ENCODE data around the gene MRPL54.

Gene MRPL54

GRCh38 chr19:3769494-3769893 lies 7.0 kb downstream of the MRPL54 start:
- DNase-seq (ENCODE audit: low read depth), result no peak

- no peak for DNase-seq (ENCODE audit: low read depth)
Observed at GRCh38 chr19:3770136-3770999, 7.9 kb downstream of the MRPL54 start.

GRCh38 chr19:3771000-3771905 lies 8.8 kb downstream of the MRPL54 start:
- no peak for DNase-seq (ENCODE audit: low read depth)

- no peak for DNase-seq (ENCODE audit: low read depth)
Observed at GRCh38 chr19:3771906-3772455, 9.5 kb downstream of the MRPL54 start, which contains the start of gene RAX2. RAX2 (minus strand) TSS chr19:3772228; CDS start chr19:3771742, 486 bp downstream.

GRCh38 chr19:3773814-3774515 lies 11.5 kb downstream of the MRPL54 start:
- no peak for DNase-seq (ENCODE audit: low read depth)

- no peak for DNase-seq (ENCODE audit: low read depth)
Observed at GRCh38 chr19:3774621-3775373, 12.3 kb downstream of the MRPL54 start.

GRCh38 chr19:3775374-3775711 lies 12.9 kb downstream of the MRPL54 start:
- DNase-seq (ENCODE audit: low read depth), result no peak

- no peak for DNase-seq (ENCODE audit: low read depth)
Observed at GRCh38 chr19:3775831-3776230, 13.3 kb downstream of the MRPL54 start.

- no peak for DNase-seq (ENCODE audit: low read depth)
Observed at GRCh38 chr19:3776479-3777040, 14.1 kb downstream of the MRPL54 start.

- no peak for DNase-seq (ENCODE audit: low read depth)
Observed at GRCh38 chr19:3778104-3778867, 15.8 kb downstream of the MRPL54 start.

- DNase-seq (ENCODE audit: low read depth), result no peak
Observed at GRCh38 chr19:3778899-3779723, 16.6 kb downstream of the MRPL54 start.

GRCh38 chr19:3780786-3781304 lies 18.4 kb downstream of the MRPL54 start:
- DNase-seq (ENCODE audit: low read depth), result no peak

- DNase-seq (ENCODE audit: low read depth), result no peak
Observed at GRCh38 chr19:3781603-3782002, 19.1 kb downstream of the MRPL54 start.

- no peak for DNase-seq (ENCODE audit: low read depth)
Observed at GRCh38 chr19:3782330-3782729, 19.8 kb downstream of the MRPL54 start.

- no peak for DNase-seq (ENCODE audit: low read depth)
Observed at GRCh38 chr19:3782903-3783302, 20.4 kb downstream of the MRPL54 start.

GRCh38 chr19:3783660-3784584 lies 21.4 kb downstream of the MRPL54 start:
- DNase-seq (ENCODE audit: low read depth), result peak; percentile 20

- no peak for DNase-seq (ENCODE audit: low read depth)
Observed at GRCh38 chr19:3784607-3785450, 22.3 kb downstream of the MRPL54 start.
